GM19324 (cell line): ENCODE data around the gene SVIL.
"Not testable (repeated sequence)": the region's sequence is repeated elsewhere in the genome, so short reads cannot be mapped to it uniquely, and the experiment has no call there.

Experiments used
- ATAC-seq: cut with Tn5 transposase; IDR thresholded peaks from one replicate; pipeline ENCODE4 v1.9.1; 2021; ENCODE audit warnings: mild to moderate bottlenecking, moderate library complexity; ENCODE audit not compliant: unreplicated experiment, low FRiP score

The SVIL gene

GRCh38 chr10:29524294-29524693 is 110.5 kb downstream of the SVIL start:
- ATAC-seq = no peak

DNA sequence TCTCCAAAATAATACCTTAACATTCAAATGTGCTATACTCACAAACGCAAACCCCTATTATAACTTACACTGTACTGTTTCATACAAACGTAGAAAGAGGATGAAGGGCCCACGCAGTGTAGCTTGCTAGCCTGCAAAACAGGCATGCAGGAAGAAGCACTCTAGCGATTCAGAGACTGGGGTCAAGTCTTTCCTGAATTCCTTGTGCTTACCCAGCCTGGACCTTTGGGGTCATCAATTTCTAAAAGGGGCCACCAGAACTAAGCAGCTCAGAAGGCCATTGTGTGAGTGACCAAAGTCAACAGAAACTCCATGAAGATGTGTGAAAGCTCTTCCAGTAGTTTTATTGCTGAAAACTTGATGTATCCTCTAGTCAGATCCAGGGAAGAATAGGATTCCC is 111.9 kb downstream of the SVIL start:
- no peak for ATAC-seq

- ATAC-seq = no peak
Observed at GRCh38 chr10:29522061-29522855, 112.5 kb downstream of the SVIL start.

- no peak for ATAC-seq
Observed at GRCh38 chr10:29519659-29520058, 115.1 kb downstream of the SVIL start.

- no peak for ATAC-seq
Observed at GRCh38 chr10:29517352-29517923, 117.3 kb downstream of the SVIL start.

- ATAC-seq = not testable (repeated sequence)
Observed at GRCh38 chr10:29516309-29516932, 118.3 kb downstream of the SVIL start.

DNA sequence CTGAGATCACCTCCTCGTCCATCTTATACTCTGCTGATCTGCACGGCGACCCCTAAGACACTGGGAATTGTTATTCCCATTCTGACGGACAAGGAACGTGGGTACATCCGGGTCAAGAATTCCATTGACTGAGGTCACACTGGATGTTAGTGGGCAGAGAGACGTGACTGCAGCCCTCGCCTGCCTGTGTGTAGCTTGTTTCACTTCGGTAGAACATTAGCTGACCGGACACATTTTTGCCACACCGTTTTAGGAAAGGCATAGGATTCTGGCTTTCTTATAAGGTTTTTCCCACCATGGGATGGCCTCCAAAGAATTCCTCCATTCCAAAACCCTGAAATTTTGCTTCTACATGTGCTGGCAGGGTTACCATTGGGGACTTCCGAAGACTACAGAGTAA is 118.9 kb downstream of the SVIL start:
- ATAC-seq = not testable (repeated sequence)

DNA sequence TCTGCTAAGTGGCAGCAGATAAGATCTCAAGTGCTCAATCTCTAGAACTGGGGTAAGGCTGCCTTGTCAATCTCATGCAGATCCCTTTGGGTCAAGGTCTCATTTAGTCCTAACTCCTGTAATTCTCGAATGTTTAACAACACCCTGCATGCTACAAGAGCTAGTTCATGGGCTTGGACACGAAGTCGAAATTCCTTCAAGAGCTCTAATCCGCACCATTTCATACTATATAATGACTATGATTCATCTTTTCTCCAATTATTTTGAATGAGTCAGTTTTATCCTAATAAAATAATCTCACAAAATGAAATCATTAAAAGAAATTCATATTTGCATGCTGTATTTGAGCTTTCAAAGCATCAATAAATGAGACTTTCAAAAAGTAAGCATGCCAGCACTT is 119.7 kb downstream of the SVIL start:
- ATAC-seq = not testable (repeated sequence)

- ATAC-seq = no peak
Observed at GRCh38 chr10:29514306-29514705, 120.5 kb downstream of the SVIL start.

GRCh38 chr10:29512425-29512974 is 122.3 kb downstream of the SVIL start:
- ATAC-seq = no peak

DNA sequence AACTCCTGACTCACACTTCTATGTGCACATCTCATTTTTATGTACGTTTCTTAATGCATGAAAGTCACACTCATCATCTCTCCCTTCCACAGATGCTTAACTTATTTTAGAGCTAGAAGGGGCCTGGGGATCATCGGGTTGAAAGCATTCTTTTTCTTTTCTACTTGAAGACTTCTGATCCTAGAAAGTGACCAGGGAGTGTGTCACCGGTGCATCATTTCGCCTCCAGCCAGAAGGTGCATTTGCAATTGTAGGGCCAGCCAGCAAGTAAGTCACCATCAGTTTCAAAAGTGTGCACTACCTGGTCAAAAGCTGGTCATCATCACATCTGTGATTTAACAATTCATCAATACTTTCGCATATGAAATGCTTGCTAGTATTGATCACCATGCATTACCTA is 123.0 kb downstream of the SVIL start:
- not testable (repeated sequence) for ATAC-seq

DNA sequence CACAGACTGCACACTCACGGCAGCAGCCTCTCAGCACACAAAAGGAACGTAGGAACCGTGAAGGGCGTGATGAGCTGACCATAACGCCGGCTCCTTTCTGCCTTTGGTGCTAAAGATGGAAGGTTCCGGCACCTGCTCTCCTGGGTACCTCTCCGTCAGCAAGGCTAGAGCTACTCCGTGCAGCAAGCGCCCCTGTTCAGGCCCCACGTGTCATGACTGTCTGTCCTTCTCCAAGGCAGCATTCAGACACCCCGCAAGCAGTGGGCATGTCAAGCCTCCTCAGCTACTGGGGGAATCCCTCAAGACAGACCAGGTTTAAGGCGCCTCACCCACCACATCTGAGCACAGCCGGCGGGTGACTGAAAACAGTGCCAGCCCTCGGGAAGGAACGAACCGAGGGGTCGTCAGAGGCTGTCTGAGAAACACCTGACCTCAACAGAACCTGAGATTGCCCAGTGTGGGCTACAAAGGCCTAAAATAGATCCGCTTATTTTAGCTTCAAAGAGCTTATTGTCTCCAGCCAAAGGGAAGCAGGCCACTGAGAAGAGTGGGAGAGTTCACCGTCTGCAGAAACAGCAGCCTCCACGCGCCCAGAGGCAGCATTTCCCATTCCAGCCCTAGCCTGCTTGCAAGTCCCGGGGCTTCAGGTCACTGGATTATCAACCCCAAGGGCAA is 124.2 kb downstream of the SVIL start:
- not testable (repeated sequence) for ATAC-seq

GRCh38 chr10:29508554-29509244 is 126.1 kb downstream of the SVIL start:
- ATAC-seq = no peak

GRCh38 chr10:29507750-29508149 is 127.0 kb downstream of the SVIL start:
- not testable (repeated sequence) for ATAC-seq

GRCh38 chr10:29506324-29506921 is 128.3 kb downstream of the SVIL start:
- ATAC-seq = not testable (repeated sequence)

- ATAC-seq = no peak
Observed at GRCh38 chr10:29502351-29502750, 132.4 kb downstream of the SVIL start.

GRCh38 chr10:29501692-29502091 is 133.1 kb downstream of the SVIL start:
- no peak for ATAC-seq

GRCh38 chr10:29499993-29500537 is 134.7 kb downstream of the SVIL start:
- ATAC-seq = no peak

- no peak for ATAC-seq
Observed at GRCh38 chr10:29496341-29497162, 138.2 kb downstream of the SVIL start.
